GM23248 (cell line): ENCODE data around the gene ASIC2.

Source experiments
- EZH2 ChIP-seq: fragments of 200-600 bp; sonication (generic); IDR thresholded peaks from 2 replicates; pipeline ENCODE4 v1.6.1; 2018; ENCODE audit warnings: antibody characterized with exemption, mild to moderate bottlenecking; ENCODE audit not compliant: insufficient read depth, poor library complexity, severe bottlenecking
- EZH2phosphoT487 ChIP-seq: fragments of 200-600 bp; sonication (generic); IDR thresholded peaks from 2 replicates; pipeline ENCODE4 v1.6.1; 2018; ENCODE audit warnings: antibody characterized with exemption, moderate library complexity, mild to moderate bottlenecking, low read depth; ENCODE audit not compliant: insufficient read depth

DNA sequence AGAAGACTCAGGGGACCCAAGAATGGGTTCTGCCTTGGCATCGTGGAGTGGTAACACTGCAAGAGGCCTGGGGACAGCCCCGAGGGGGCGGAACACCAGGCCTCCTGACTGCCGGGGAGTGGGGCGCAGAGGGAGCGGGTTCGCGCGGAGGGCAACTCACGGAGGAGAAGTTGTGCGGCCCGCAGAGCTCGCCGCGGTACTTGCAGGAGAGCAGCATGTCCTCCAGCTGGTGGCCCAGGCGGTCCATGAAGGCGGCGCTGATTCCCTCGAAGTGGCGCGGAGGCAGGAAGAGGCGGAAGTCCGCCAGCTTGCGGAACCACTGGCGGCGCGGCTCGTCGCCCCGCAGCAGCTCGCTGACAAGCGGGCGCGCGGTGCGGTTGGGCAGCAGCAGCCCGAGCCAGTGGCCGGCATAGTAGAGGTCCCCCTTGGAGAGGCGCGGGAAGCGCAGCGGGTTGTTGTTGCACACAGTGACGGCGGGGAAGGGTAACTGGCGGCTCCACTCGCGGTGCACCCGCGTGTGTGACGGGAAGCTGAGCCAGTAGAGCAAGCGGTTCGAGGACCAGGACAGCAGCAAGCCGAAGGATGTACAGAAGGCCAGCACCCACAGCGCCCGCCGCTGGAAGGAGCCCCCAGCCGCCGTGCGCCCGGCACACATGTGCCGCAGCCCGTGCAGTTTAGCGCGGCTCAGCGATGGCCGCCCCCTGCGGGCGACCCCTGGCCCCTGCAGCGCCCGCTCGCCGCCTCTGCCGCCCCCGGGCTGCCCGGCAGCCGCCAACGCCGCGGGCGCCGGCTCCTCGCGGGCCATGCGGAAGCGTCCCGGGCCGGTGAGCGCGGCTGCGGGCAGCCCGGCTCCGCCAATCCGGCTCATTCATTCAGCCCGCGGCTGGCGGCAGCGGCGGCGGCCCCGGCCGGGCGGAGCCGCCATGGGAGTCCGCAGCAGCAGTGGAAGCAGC is 1.6 kb downstream of the ASIC2 start:
- TF ChIP-seq EZH2phosphoT487, result no peak
- TF ChIP-seq EZH2, result peak; percentile 73
